HEK293 (cell line): ENCODE data around the gene MAP1LC3B2.

Source experiments
- CTCF ChIA-PET: fragments of 350-600 bp; formaldehyde crosslinking; extraction: SDS; loops from one replicate; lab custom pipeline; 2021; ENCODE audit warnings: antibody characterized with exemption; lab: Yijun Ruan, JAX
- POLR2A ChIA-PET: fragments of 300-600 bp; formaldehyde crosslinking; extraction: SDS; loops from one replicate; lab custom pipeline; 2020; ENCODE audit warnings: antibody characterized with exemption, inconsistent platforms; lab: Yijun Ruan, JAX
- H3K27ac ChIP-seq: fragments of 200-500 bp; sonication (Bioruptor generic); 2 replicates; pipeline ENCODE4 v1.5.1; 2014; ENCODE audit warnings: low read depth, low read length, control low read depth, inconsistent platforms; ENCODE audit errors: extremely low read depth
- H3K36me3 ChIP-seq, 2 experiments: fragments of 200-500 bp in 1 of 2; sonication (Bioruptor generic) in 1 of 2; 1 replicate in 1 of 2; 2 replicates in 1 of 2; pipeline ENCODE4 v1.5.1; 2014 to 2017; ENCODE audit warnings: inconsistent platforms in 2 of 2, low read length in 2 of 2; ENCODE audit not compliant: control insufficient read depth in 2 of 2, insufficient read depth in 1 of 2
- H3K4me1 ChIP-seq: fragments of 200-500 bp; sonication (Bioruptor generic); 2 replicates; pipeline ENCODE4 v1.5.1; 2014; ENCODE audit warnings: mild to moderate bottlenecking, low read length, inconsistent platforms; ENCODE audit not compliant: control insufficient read depth, insufficient read depth
- H3K4me3 ChIP-seq: 2 replicates; pipeline ENCODE4 v1.5.1; 2011; ENCODE audit warnings: low read depth, mild to moderate bottlenecking, control low read depth, low read length, moderate library complexity
- H3K9me3 ChIP-seq: fragments of 200-500 bp; sonication (Bioruptor generic); 2 replicates; pipeline ENCODE4 v1.5.1; 2014; ENCODE audit warnings: low read depth, low read length, inconsistent platforms; ENCODE audit not compliant: control insufficient read depth, insufficient read depth
- GLIS2 ChIP-seq: fragments of 450-650 bp; formaldehyde crosslinking; IDR thresholded peaks from 2 replicates; pipeline ENCODE4 v1.5.1; 2016; ENCODE audit warnings: missing biosample characterization, missing genetic modification characterization
- MEIS1 ChIP-seq: sonication (generic); formaldehyde crosslinking; IDR thresholded peaks from 2 replicates; pipeline ENCODE4 v1.8.1; 2022; ENCODE audit warnings: missing genetic modification reagents, mild to moderate bottlenecking, borderline replicate concordance
- TSHZ1 ChIP-seq: fragments of 450-650 bp; formaldehyde crosslinking; IDR thresholded peaks from 2 replicates; pipeline ENCODE4 v1.5.1; 2016; ENCODE audit warnings: missing biosample characterization, missing genetic modification characterization, borderline replicate concordance
- ZBTB48 ChIP-seq: fragments of 450-650 bp; formaldehyde crosslinking; IDR thresholded peaks from 2 replicates; pipeline ENCODE4 v1.5.1; 2016; ENCODE audit warnings: missing biosample characterization, missing genetic modification characterization
- ZIC2 ChIP-seq: fragments of 450-650 bp; formaldehyde crosslinking; IDR thresholded peaks from 2 replicates; pipeline ENCODE4 v1.5.1; 2016; ENCODE audit warnings: missing biosample characterization, missing genetic modification characterization
- ZNF138 ChIP-seq: fragments of 450-650 bp; formaldehyde crosslinking; IDR thresholded peaks from 2 replicates; pipeline ENCODE4 v1.5.1; 2016; ENCODE audit warnings: missing biosample characterization, missing genetic modification characterization, borderline replicate concordance
- ZNF146 ChIP-seq: fragments of 450-650 bp; formaldehyde crosslinking; IDR thresholded peaks from 2 replicates; pipeline ENCODE4 v1.5.1; 2016; ENCODE audit warnings: missing biosample characterization, missing genetic modification characterization
- ZNF266 ChIP-seq: fragments of 450-650 bp; formaldehyde crosslinking; IDR thresholded peaks from 2 replicates; pipeline ENCODE4 v1.5.1; 2016; ENCODE audit warnings: missing biosample characterization, missing genetic modification characterization, low read depth
- ZNF416 ChIP-seq: fragments of 450-650 bp; formaldehyde crosslinking; IDR thresholded peaks from 2 replicates; pipeline ENCODE4 v1.5.1; 2016; ENCODE audit warnings: missing biosample characterization, missing genetic modification characterization
- ZNF701 ChIP-seq: fragments of 450-650 bp; formaldehyde crosslinking; IDR thresholded peaks from 2 replicates; pipeline ENCODE4 v1.5.1; 2016; ENCODE audit warnings: missing biosample characterization, missing genetic modification characterization
- ZNF768 ChIP-seq: fragments of 450-650 bp; formaldehyde crosslinking; IDR thresholded peaks from 2 replicates; pipeline ENCODE4 v1.5.1; 2018; ENCODE audit warnings: missing biosample characterization, mild to moderate bottlenecking, missing genetic modification characterization
- ZNF776 ChIP-seq: fragments of 450-650 bp; formaldehyde crosslinking; IDR thresholded peaks from 2 replicates; pipeline ENCODE4 v1.5.0; 2017; ENCODE audit warnings: missing biosample characterization, missing genetic modification characterization, borderline replicate concordance
- ZNF785 ChIP-seq: fragments of 450-650 bp; formaldehyde crosslinking; IDR thresholded peaks from 2 replicates; pipeline ENCODE4 v1.5.1; 2016; ENCODE audit warnings: missing biosample characterization, missing genetic modification characterization
- TF ChIP-seq, protein P1 (sequence below): fragments of 450-650 bp; formaldehyde crosslinking; conservative IDR thresholded peaks from 2 replicates; pipeline ENCODE4 v1.5.1; 2016; ENCODE audit warnings: low read depth, missing biosample characterization, missing genetic modification characterization

Gene MAP1LC3B2

GRCh38 chr12:116551952-116552772 is 7.0 kb upstream of the MAP1LC3B2 start:
- Histone ChIP-seq H3K9me3 (no peaks in the 10 kb centered on the region), H3K4me1 (no peaks in the 10 kb centered on the region), H3K36me3 (no peaks in the 10 kb centered on the region), H3K4me3 (no peak overlapping the region), H3K27ac (no peak overlapping the region)
- ChIA-PET CTCF (interaction anchor here (0.5 to 0.9 kb wide), 3 partner anchors 9 to 274 kb away, joined by 3 read pairs; no protein-coding TSS in a partner anchor), POLR2A (no interaction called here)
- TF ChIP-seq ZNF416 (tag by site-specific recombination) (no peak), MEIS1 (CRISPR knock-in tag) (no peak), ZNF785 (tag by site-specific recombination) (no peak), ZNF138 (tag by site-specific recombination) (no peak), ZNF146 (tag by site-specific recombination) (no peak), GLIS2 (tag by site-specific recombination) (no peak)

DNA sequence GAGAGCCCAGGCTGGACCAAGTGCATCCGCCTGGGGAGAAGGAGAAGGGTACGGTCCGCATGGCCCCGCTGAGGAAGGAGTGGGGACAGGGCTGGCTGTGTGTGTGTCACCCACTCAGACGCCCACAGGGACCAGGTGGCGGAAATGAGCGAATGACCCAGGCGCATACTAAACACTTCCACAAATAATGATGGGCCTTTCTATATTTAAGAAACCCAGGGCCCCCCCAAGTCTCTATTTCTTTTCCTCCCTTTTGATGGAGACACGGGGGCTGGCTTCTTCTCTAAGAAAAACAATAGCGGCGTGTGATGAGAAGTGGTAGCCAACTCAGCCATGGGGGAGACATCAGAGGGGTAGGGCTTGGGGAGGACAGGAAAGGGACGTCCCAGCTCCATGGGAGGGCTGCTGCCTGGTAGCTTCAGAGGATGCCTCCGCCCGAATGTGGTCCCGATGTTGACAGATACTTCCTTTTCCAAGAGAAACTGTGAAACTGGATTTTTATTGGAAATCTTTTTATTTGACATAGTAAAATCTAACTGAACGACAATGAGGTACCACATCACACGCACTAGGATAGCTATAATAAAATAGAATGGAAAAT is 6.3 kb upstream of the MAP1LC3B2 start:
- CTCF ChIA-PET, result interaction anchor here (0.9 kb wide), 1 partner anchor 8 kb away, joined by 3 read pairs; no protein-coding TSS in a partner anchor
- TF ChIP-seq ZNF776 (tag by site-specific recombination), result no peak
- no peak for TF ChIP-seq ZNF701 (tag by site-specific recombination)
- no peak for TF ChIP-seq TSHZ1
- TF ChIP-seq ZBTB48 (tag by site-specific recombination), result no peak
- TF ChIP-seq, protein P1, sequence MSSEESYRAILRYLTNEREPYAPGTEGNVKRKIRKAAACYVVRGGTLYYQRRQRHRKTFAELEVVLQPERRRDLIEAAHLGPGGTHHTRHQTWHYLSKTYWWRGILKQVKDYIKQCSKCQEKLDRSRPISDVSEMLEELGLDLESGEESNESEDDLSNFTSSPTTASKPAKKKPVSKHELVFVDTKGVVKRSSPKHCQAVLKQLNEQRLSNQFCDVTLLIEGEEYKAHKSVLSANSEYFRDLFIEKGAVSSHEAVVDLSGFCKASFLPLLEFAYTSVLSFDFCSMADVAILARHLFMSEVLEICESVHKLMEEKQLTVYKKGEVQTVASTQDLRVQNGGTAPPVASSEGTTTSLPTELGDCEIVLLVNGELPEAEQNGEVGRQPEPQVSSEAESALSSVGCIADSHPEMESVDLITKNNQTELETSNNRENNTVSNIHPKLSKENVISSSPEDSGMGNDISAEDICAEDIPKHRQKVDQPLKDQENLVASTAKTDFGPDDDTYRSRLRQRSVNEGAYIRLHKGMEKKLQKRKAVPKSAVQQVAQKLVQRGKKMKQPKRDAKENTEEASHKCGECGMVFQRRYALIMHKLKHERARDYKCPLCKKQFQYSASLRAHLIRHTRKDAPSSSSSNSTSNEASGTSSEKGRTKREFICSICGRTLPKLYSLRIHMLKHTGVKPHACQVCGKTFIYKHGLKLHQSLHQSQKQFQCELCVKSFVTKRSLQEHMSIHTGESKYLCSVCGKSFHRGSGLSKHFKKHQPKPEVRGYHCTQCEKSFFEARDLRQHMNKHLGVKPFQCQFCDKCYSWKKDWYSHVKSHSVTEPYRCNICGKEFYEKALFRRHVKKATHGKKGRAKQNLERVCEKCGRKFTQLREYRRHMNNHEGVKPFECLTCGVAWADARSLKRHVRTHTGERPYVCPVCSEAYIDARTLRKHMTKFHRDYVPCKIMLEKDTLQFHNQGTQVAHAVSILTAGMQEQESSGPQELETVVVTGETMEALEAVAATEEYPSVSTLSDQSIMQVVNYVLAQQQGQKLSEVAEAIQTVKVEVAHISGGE (tag by site-specific recombination), result no peak
- no peak for TF ChIP-seq ZIC2
- no peak for TF ChIP-seq ZNF266
- TF ChIP-seq ZNF768 (tag by site-specific recombination), result no peak
- TF ChIP-seq, all 188 proteins: peak for 0
- H3K4me3 ChIP-seq, result no peak overlapping the region
- H3K36me3 ChIP-seq, result no peaks in the 10 kb centered on the region
- no peaks in the 10 kb centered on the region for H3K4me1 ChIP-seq
- H3K27ac ChIP-seq, result no peak overlapping the region
- POLR2A ChIA-PET, result no interaction called here
- H3K9me3 ChIP-seq, result no peaks in the 10 kb centered on the region
